SKM-1 (cell line): ENCODE measurements around the gene GLRA2.

Source experiments
- DNase-seq: peaks from one replicate; lab custom pipeline; 2025; ENCODE audit not compliant: unreplicated experiment; lab: John Stamatoyannopoulos, UW

GLRA2 gene

DNA sequence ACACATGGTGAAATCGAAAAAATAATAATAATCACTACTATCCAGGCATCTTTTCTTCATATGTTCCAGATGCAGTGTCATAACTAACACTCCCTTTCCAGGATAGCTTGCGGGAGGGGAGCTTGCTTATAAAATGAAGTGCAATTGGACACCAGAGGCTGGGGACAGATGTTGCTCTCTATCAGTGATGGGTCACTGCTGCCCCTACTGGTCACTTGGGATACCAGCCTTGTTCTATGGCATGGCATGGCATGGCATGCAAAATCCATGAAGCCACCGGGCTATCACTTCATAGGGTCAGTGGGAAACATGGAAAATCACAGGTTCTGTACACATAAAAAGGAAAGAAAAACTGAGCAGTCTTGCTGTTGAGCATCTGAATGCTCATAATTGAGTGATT, 168.1 kb downstream of the GLRA2 start:
- no peak for DNase-seq

DNA sequence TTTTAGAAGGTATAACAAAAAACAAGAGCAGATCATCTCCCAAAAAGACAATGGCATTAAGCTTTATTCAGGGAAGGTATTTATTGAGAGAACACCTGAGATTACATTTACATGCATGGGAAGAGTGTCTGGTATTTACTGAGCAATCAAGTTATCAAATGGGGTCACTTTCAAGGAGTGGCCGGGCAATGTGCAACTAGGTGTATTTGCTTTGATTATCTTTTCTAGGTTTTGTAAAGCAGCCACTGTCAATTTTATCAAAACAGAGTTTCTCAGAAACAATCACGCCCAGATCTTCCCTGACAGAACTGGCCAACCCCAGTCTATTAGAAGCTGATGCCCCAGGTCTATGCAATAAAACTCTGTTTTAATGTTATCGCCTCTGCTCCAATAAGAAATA, 169.5 kb downstream of the GLRA2 start:
- no peak for DNase-seq

GRCh38 chrX:14700982-14701381, 171.6 kb downstream of the GLRA2 start:
- no peak for DNase-seq

GRCh38 chrX:14702145-14702544, 172.8 kb downstream of the GLRA2 start:
- no peak for DNase-seq

DNA sequence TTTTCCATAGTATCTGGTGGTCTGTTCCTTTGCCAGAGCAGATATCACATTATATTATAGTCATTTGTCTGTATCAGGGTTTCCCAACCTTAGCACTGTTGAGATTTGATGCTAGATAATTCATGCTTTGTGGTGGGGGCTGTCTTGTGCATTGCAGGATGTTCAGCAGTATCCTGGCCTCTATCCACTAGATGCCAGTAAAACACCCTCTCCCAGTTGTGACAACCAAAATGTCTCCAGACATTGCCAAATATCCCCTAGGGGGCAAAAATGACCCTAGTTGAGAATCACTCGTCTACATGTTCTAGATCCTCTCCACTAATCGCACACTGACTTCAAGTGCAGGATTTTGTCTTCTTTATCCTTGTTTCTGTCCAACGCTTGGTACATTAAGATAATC, 182.8 kb downstream of the GLRA2 start:
- no peak for DNase-seq

GRCh38 chrX:14717949-14718348, 188.6 kb downstream of the GLRA2 start:
- no peak for DNase-seq

DNA sequence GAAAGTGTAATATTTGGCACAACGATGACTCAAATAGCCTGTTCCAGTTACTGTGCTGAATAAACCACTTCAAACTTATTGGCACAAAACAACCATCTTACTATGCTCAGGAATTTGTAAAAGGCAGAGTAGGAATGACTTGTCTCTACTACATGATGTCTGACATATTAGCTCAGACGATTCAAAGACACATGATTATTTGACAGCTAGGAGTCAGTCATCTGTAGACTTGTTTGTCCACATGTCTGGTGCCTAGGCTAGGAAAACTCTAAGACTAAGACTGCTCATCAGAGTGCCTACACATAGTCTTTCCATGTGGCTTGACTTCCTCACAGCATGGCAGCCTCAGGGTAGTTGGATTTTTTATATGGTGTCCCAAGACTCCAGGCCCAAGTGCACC, 189.1 kb downstream of the GLRA2 start:
- DNase-seq: no peak

DNA sequence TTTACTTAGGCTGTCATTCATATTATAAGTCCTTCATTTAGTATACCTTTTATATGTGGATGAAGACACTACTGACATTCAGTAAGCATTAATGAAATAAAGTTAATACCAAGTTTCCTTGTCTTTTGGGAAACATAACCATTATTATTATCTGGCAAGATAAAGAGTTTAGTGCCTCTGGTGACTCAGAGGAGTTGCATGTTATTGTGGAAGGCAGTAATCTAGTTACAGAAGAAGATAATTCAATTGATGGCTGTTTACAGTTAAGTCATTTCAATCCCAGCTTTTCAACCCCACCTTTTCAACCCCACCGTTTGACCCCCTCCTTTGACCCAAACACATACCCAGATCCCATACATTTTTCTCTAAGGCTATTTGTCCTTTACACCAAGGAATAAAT, 199.7 kb downstream of the GLRA2 start:
- no peak for DNase-seq

DNA sequence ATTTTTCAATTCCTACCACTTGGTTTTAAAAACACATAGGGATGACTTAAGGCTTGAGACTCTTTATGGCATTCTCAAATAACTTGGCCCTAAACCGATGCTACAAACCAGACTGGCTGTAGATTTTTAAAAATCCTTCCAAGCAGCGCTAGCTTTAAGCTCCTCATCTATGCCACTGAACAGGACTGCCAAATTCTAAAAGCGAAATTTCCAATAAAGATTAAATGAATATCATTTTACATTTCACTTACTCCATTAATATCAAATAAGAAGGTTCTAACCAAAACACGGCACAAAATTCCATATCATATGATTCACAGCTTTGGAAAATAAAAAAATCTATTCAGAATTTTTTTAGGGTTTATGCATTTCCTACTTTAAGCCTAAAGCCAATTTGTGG, 209.3 kb downstream of the GLRA2 start:
- no peak for DNase-seq

GRCh38 chrX:14753441-14753840, 224.1 kb downstream of the GLRA2 start:
- no peak for DNase-seq

DNA sequence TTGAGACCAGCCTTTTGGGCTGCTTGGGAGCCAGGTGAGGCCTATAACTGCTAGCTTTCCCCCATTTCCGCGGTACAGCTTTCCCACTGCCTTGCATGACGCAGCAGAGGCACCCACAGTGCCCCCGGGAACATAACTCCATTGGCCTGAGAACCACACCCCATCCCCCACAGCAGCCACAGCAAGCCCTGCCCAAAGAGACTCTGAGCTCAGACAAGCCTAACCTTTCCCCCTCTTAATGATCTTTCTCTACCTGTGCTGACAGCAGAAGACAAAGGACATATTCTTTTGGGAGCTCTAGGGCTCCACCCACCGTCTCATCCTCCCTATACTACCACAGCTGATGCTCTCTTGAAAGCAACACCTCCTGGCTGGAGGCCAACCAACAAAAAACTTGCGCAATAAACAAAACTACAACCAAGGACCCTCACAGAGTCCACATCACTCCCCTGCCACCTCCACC, 228.7 kb downstream of the GLRA2 start:
- no peak for DNase-seq

DNA sequence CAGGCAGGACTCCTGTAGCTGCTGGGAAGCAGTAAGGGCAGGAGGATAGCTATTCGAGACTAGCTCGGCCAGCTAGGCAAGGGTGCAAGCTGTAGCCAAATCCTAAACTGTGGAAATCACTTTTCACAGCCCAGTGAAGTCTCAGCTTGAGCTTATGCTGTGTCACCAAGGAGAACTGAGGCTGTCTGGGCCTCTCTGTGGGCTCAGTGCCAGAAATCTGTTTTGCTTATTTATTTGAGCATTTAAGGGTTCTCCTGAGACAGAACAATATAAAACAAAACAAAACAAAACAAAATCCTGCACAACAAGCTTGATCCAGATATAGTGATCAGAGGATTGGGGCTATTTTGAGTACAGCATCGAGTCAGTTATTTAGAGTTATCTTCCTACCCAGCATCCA, 246.1 kb downstream of the GLRA2 start:
- DNase-seq: no peak

DNA sequence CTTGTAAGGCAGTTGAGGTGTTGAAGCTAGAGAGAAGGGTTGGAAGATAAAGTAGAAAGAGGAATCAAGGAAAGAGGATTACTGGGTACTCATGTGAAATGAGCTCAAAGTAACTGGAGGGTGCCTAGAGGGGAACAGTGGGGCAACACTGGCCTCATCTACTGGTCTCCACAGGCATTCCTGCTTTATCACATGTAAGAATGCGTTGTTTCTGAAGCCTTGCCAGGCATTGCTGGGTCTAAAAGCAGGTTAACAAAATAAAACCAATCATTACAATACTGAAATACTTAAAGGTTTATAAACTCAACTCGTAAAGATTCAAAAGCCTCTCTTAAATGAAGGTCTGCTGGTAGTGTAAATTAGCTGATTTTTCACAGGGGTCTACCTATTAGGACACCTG, 247.6 kb downstream of the GLRA2 start:
- DNase-seq: no peak

- DNase-seq: no peak
These were observed 248.2 kb downstream of the GLRA2 start for GRCh38 chrX:14777525-14777924.

GRCh38 chrX:14779580-14779979, 250.2 kb downstream of the GLRA2 start:
- DNase-seq: no peak
